ENCODE data around the gene FNDC5.

The FNDC5 gene

DNA sequence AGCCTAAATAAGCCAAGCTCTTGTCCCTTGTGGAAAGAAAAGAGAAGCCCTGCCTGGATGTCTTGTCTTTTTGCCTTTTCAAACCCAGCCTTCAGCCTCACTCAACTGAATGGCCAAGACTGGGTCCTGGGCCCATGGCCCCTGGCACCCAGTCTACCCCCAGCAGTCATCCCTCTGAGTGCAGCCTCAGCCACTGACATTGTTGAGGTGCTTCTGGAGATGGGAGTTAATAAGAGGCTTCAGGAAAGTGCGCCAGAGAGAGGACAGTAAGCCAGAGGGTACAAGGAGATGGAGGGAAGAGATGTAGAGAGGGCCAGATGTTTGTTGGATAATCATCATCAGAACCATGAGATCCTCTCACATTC, 6.8 kb downstream of the FNDC5 start:
- no peak for DNase-seq

DNA sequence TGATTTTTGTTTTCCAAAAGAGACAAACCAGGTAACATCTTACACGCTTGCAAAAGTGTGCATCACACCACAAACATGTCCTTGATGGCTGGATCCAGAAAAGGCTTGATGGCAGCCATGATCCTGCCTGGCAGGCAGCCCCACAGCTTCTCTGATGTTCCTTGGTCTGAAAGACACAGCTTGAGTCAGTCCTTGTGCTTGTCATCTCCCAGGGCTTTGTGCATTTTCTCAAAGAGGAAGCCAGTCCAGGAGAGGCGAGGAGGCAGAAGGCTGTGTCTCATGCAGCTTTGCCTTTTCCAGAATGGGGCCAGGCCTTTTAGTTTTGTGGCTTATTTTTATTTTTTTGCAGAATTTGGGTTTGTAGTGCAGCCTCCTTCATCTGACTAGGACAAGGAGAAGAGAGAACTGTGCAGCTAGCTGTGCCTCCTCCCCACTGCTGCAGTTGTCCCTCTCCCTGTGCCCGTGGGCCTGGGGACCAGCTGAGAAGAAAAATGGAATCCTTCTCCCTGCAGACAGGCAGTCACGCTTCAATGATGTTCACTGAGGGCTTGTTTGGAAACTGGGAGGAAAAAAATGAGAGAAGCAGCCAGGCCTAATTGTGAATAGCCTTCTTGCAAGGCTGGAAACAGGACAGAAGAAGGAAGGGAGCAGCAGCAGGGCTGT, 7.4 kb downstream of the FNDC5 start:
- no peak for DNase-seq

DNA sequence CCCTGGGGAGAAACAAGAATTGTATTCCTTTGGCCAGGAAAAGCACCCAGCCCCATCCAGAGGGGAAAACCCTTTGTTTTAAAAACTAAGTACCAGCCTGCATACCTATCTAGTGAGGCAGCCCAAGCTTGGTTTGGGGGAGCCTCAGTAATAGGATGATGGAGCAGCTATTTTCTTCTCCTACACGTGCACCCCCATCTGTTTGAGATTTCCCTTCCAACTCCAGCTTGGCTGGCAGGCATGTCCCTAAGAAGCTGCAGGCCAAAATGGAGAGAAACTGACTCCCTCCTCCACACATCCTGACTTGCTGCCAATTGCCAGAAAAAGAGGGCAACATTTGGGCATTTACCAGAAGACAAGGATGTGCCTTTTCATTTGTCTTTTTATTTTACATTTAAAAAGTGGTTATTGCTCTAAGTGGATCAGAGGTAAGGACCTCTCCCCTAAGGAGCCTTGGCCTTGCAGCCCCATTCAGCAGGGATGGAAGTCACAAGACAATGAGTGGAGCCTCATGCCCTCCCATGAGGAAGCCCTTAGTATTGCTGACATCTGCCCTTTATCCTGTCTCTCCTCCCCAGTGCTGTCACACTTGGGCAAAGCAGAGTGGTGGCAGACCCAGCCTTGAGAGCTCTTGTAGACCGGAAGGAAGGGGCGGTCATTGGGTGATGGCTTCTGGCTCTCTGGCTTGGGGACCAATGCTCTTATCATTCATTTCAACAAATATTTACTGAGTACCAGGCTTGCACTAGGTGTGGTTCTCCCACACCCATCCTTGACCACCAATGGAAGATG, 8.6 kb downstream of the FNDC5 start:
- DNase-seq: no peak

DNA sequence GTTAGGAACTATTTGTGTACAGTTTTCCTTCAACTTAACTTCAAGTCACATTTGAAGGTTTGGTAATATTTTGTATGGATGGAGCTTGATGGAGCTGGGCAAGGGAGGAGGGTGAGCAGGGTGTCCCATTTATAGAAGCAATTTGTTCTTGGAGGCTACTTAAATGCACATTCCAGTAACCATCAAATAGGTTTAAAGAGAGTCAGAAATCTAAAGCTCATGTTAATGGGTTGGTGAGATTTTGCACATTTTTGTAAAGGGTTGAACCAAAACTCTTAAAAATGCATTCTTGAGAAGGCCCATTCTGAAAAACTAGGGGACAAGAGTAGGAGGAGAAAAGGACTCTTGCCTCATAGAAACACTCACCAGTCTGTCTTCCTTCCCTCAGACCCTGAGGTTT, 10.1 kb downstream of the FNDC5 start:
- DNase-seq: no peak

DNA sequence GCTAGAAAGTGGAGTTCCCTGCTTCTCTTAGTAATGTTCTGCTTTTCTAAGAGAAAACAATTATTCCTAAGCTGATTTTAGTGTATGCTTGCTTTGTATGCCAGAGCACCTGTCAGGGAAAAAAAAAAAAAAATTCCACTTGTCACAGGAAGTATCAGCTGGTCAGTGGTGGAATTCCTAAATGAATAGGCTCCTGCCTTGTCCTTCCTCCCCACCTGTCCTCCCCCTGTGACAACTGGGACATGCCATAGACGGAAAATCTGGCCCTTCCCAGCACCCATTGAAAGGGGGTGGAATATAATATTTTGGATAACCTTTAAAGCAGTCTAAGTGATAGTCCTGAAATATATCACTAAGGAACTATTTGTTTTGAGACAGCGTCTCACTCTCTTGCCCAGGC, 10.8 kb downstream of the FNDC5 start:
- DNase-seq: no peak

DNA sequence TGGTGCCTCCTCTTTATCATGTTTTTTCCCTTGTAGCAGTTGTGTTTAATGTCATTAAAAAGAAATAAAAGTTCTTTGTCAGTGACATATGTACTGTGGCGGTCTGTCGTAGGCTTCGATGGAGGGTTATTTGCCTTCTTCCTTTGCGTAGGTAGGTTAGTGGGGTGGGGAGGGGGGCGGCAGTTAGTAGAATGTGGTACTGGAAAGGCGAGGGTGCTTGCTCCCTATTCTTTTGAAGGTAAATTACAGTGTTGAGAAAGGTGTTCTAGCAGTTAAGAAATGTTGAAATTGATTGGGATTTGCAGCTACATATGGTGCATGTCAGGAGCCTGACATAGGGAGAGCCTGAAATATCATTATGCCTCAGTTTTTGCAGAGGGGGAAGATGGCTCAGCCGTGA, 11.9 kb downstream of the FNDC5 start:
- DNase-seq: no peak

DNA sequence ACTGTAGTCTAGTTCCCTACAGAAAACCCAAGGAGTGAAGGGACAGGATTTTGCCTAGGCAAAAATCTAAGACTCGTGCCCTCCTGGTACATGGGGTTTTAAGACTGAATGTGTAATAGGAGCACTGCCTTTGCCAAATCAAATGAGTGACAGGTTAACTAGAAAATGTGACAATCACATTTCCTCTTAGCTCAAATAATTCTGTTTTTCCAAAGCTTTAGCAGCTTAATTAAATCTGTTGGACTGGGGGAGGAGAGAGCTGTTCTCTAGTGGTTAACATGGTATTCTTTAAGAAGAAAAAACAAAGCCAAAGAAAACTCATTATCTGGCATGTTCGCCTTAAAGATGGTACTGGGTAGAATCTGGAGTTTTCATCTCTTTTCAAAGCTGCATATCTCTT, 12.6 kb downstream of the FNDC5 start:
- no peak for DNase-seq

DNA sequence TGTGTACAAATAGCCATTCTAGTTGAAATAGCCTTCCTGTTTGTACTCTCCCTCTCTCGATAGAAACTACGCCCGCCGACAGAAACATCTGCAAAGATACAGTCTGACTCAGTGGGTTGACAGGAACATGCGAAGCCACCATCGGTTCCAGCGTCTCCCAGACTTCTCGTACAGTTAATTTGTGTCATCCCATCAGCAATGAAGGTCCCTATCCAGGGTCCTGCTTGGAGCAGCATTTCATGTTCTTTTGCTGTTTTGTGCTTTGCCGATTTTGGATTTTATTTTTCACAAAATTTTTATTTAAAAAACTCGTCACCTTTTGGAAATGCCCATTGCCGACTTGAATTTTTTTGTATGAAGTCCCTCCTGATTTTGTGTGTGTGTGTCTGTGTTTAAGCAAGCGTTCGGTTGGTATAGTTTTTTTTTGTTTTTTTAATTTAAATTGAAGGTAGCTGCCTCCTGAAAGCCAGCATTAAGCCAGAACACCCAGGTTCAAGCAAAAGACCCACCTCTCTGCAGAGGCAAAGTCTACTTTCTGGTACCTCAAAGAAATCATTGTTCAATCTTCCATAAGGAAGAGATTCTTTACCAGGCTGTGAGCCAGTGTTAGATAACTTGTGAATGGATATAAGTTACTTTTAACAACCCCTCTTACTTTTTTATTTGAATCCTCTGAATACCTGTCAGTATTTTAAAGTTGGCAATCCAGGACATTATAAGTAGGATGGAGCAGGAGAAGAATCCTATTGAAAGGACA, 14.7 kb downstream of the FNDC5 start:
- no peak for DNase-seq

DNA sequence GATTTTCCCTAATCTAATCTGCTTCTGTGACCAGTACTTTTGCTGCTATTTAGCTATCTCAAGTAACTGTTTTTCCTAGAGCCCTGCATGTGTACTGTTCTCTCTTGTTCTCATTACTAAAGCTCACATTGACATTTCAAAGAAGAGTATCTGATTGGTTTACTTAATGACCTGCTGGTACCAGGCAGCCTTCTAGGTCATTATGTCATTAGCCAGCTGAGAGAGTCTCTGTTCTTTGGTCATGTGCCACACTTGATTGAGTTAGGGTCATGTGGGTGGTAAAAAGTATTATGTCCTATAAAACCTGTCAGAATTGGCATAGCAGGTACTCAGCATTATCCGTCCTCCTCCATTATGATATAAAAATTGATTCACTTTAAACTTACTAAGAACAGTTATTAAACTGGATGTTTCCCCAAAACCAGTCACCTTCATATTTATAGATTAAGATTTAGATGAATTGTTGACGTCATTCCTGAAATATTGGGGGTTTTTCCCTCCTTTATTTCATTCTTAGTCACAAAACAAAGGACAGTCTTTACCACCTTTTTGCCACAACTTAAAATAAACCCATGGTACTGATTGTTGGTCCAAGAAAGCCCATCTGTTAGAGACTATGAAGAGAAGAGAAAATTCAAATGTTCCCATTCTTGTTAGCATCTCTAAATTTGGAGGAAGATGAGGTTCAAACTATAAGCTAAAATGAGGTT, 22.2 kb downstream of the FNDC5 start:
- no peak for DNase-seq

DNA sequence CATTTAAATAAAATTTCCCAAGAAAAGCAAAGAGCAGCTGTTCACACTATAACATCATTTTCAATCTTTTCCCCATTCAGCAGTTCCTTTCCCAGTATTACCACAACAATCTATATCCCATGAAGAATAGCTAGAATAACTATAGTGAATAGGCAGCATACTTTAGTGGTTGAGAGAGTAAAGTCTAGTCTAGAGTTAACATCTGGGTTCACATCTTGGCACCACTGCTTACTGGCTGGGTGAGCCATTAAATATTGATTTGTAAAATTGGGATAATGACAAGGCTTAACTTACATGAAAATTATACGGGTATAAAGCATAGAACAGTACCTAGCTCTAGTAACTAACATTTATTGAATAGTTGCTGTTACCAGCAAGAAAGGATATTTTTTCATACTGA, 38.8 kb downstream of the FNDC5 start:
- no peak for DNase-seq

DNA sequence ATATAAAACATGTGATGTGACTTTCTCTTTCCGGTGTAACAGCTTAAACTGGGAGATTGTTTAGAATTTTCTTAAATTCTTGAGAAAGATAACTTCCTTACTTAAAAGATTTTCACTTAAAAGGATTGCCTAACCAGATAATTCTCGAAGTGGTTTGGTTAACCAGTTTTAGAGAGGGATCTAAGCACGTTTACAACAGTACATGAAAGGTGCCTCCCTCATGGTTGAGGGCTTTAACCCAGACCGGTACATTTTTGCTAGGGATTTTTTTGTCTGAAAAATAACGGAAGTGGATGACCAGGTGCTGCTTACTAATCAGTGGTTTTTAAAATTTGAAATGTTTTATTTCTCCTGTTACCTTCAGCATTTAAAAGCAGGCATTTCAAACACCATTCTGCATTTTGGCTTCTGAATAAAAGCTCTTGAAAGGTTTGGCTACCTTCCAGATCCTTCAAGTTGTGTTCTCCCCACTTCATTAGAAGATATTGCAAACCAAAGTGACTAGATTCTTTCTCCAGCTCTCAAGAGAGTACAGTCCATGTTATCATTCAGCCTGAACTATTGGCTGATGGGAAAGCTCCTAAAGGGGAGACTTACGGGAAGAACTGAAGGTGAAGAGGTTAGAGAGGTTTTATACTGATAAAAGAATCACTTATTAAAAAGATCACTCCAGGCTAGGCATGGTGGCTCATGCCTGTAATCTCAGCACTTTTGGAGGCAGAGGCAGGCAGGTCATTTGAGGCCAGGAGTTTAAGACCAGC, 40.4 kb downstream of the FNDC5 start:
- no peak for DNase-seq

DNA sequence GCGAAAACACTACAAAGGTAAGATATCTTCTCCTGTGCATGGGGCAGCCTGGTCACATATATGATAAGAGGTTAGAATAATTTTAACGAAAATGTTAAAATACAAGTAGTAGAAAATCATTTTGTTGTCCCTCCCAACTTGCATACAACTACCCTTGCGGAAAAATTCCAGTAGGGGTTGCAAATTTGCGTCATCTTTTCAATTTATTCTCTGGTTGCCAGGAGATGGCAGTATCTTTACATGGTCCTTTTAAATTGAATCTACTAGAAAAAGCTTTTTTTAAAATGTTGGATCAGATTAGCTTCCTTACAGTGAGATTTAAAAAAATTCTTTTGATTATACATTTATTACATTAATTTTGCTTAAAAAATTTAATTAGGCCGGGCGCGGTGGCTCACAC, 42.4 kb downstream of the FNDC5 start:
- no peak for DNase-seq

DNA sequence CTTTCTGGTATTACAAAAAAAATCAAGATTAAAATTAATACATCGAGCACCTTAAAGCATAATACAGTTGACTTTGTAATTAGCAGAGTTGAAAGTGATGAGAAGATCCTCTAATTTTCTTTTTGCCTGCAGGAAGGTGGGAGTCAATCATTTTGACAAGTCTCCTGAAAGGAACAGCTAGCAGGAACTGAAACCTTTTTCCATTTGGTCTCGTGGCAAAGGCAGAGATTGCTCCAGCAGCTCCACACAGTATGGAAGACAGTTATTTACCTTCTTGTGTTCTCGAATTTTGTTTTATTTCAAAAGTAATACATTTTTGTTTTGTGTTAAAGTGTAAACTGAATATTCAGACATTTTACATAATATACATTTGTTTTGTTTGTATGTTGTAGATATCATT, 45.5 kb downstream of the FNDC5 start:
- DNase-seq: no peak

DNA sequence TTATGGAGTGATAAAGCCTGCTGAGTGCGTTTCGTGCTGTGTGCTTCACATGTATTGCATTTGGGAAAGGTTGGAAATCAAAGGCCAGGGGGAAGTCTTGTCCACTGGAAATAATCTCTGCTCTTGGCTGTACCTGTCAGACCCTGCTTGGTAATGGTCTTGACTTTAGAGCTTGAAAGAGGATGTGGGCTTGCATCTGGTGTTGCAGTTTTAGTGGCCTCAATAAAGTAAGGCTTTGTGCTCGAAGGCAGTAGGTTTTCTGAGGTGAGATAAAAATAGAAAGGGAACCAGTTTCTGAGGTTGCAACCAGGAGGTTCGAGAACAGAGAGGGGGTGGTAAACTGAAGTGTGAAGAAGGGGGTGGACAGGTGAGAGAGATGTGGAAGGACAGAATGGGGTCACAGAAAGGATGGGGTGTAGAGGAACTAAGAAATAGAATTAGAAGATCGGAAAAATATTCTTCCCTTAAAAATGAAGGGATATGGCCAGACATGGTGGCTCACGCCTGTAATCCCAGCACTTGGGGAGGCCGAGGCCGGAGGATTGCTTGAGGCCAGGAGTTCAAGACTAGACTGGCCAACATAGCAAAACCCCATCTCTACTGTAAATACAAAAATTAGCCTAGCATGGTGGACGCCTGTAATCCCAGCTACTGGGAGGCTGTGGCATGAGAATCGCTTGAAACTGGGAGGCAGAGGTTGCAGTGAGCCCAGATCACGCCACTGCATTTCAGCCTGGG, 51.7 kb downstream of the FNDC5 start:
- DNase-seq: no peak

DNA sequence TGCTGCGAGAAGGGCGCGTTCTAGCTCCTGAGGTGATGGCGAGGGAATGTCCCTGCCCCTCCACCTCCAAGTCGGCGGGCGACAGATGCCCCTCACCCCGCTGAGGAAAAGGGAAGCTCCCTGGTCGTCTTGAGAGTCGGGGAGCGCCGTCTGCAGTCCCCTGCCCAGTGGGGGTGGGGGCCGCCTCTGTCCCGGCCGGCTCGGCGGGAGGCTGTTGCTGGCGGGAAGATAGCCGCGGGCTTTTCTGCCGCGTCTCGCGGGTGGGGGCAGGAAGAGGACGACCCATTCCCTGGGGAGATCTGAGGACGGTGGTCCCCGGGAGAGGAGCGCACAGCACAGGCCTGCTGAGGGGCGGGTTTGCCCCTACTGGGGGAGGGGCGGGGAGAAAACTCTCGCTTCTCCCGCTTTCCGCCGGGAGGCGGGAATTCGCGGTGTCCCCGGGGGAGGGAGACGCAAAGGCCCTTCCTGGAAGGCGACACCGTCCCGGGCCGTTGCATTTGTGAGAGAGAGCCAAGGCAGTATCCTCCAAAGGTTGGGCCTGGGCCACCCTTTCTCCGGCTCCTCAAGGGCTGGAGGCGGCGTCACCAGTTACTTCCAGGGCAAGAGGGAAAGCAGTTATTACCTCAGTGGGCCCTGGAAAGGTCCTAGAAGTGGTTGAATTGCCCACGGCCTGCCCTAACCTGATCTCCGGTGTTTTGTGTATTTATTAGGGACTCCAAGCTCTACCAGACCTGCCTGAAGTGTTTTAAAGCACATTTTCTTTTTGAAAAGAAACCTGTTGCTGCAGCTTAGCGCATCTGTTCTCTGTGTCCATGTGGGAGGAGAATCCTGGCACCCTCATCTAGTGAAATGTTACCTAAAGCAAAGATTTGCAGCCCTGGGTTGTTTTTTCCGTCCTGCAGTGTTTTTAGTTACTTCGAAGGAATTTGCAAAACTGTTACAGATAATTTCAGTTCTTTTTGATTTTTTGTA, 52.6 kb downstream of the FNDC5 start:
- DNase-seq: no peak

DNA sequence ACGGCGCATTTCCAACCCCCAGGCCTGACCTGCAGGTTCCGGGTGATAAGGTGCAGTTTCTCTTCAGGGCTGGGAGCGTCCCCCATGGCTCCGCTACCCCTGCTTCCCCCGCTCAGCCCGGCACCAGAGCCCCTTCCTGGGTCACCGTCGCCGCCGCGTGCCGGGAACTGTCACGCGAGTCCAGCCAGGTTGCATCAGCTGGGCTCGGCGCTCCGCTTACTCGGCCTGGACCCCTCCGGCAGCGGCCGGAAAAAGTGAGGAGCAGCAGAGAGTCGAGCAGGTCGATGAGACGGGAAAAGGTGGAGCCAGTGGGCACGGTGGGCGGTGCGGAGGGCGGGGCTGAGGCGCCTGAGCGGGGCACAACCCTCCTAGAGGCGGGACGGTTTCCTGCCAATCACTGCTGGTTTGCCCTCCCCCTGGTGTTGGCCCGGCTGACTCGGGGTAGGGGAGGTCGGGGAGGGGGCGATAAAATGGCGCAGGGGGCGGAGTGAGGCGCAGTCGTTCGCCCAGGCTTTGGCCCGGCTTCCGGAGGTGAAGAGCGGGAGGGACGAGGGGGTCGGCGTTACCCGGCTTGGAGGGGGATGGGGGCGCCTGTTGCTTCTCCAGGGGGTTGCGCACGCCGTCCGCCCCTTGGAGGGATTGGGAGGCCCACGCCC, 53.4 kb downstream of the FNDC5 start, which contains the start of the genes S100PBP and YARS1:
Gene S100PBP, plus strand, starts transcription at position 495 of the 656 bp plus-strand sequence. CDS start 8,447 bp downstream, outside the sequence.
Gene YARS1, minus strand, starts transcription at position 200 of the 656 bp plus-strand sequence. Its CDS starts 114 bp downstream, at position 86.
- peak; percentile 95 for DNase-seq

DNA sequence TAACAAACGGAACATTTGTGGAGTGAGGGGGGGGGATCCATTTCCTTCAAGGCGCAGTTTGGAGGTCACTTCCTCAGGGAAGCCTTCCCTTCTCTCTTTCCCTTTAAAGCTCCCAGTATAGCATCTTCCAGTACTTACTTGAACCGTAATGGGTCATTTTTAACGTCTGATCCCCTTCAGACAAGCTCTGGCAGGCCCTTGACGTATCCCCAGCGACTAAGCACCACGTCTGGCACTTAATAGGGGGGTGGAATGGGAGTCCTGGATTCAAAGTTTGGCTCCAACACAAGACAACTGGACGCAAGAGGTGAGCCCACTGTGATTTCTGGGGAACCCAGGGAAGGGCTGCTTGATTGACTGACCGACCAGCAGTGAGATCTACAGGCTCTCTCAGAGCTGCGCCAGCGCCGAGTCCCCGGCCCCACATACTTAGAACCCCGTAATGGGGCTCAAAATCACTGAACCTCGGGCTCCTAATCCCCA, 54.0 kb downstream of the FNDC5 start:
- no peak for DNase-seq

DNA sequence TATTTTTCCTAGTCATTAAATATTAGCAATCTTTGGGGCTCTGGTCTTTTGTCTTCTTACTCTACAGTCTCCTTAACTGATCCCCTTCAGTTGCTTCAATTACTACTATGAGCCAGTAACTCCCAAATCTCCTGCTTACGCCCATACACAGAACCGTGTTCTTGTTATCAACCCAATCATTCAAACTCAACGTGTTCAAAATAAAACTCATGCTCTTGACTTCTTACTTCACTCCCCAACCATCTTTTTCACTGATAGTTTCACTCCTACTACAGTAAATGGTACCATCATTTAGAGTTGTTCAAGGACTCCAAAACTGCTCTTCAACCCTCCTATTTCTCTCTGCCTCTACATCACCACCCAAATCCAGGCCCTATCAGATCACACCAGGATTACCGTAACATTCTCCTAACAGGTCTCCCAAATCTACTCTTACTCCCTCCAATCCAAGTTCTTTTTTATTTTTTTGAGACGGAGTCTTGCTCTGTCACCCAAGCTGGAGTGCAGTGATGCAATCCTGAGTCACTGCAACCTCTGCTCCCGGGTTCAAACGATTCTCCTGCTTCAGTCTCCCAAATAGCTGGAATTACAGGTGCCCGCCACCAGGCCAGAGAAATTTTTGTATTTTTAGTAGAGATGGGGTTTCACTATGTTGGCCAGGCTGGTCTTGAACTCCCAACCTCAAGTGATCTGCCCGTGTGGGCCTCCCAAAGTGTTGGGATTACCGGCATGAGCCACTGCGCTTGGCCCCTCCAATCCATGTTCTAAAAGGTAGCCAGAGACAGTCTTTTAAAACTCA, 56.6 kb downstream of the FNDC5 start:
- DNase-seq: no peak
